Calu3 (cell line): ENCODE results near the gene RASGRF1. TPM values are rescaled to one million over a fixed set of nuclear protein-coding genes. Genes with fewer than 3 reads are reported as not detected.

Source experiments
- BruUV-seq: library from RNA; stranded (reverse); fragments of 400-500 nt; replicated peaks from 2 replicates; lab custom pipeline; 2021; lab: Mats Ljungman, UMichigan
- CTCF ChIA-PET: fragments of 300-600 bp; sonication (Branson Sonifier 250); formaldehyde crosslinking; loops from one replicate; lab custom pipeline; 2022; ENCODE audit warnings: antibody characterized with exemption; lab: Charles Lee
- DNase-seq: peaks from one replicate; pipeline ENCODE4 v3.0.0; 2022
- H3K27ac Mint-ChIP-seq: one replicate; pipeline ENCODE4 v1.8.0; 2022; ENCODE audit warnings: mixed read lengths; ENCODE audit not compliant: unreplicated experiment
- H3K27me3 Mint-ChIP-seq: one replicate; pipeline ENCODE4 v1.8.0; 2022; ENCODE audit warnings: mixed read lengths; ENCODE audit not compliant: unreplicated experiment
- H3K36me3 Mint-ChIP-seq: one replicate; pipeline ENCODE4 v1.8.0; 2022; ENCODE audit warnings: mild to moderate bottlenecking, moderate library complexity, mixed read lengths; ENCODE audit not compliant: insufficient read depth, unreplicated experiment
- H3K4me1 Mint-ChIP-seq: one replicate; pipeline ENCODE4 v1.8.0; 2022; ENCODE audit warnings: mild to moderate bottlenecking, low read depth, mixed read lengths; ENCODE audit not compliant: unreplicated experiment
- H3K4me3 Mint-ChIP-seq: one replicate; pipeline ENCODE4 v1.8.0; 2022; ENCODE audit warnings: mild to moderate bottlenecking, low read depth, moderate library complexity, mixed read lengths; ENCODE audit not compliant: unreplicated experiment
- H3K9me3 Mint-ChIP-seq: one replicate; pipeline ENCODE4 v1.8.0; 2022; ENCODE audit warnings: low read depth, mixed read lengths; ENCODE audit not compliant: unreplicated experiment
- intact Hi-C: fragments of 100-400 bp; cut with micrococcal nuclease; formaldehyde crosslinking; loops from one replicate; pipeline ENCODE4 v1.10.0; 2022; ENCODE audit not compliant: unreplicated experiment
- total RNA-seq: library from RNA; stranded (reverse); gene quantifications from 2 replicates; pipeline ENCODE4 v1.2.3, GENCODE V29; 2022
- TF ChIP-seq, protein P1 (sequence below): fragments of 200-600 bp; IDR thresholded peaks from one replicate; pipeline ENCODE4 v1.8.0; 2022; ENCODE audit warnings: antibody characterized with exemption; ENCODE audit not compliant: unreplicated experiment

RASGRF1 gene
- total RNA-seq, 1 experiment from 2014 or later: 2.2 TPM

DNA sequence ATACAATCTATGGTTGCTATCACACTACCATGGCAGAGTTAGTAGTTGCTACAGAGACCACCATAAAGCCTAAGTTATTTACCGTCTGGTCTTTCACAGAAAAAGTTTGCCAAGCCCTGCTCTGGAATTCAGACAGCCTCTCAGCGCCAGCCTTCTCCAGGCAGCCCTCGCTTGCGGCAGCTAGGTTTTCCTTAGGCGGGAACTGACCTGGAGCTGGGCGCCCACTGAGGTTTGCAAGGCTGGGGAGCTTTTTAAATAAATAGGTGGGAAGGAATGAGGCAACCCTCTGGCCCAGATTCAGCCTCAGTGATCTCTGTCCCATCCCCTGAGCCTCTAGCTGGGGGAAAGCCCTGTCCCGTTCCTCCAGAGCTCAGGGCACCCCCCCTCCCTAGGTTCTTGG lies 146.9 kb downstream of the RASGRF1 start:
- H3K4me1 Mint-ChIP-seq: peaks cover 13% of the 10 kb centered on the region
- TF ChIP-seq, protein P1, sequence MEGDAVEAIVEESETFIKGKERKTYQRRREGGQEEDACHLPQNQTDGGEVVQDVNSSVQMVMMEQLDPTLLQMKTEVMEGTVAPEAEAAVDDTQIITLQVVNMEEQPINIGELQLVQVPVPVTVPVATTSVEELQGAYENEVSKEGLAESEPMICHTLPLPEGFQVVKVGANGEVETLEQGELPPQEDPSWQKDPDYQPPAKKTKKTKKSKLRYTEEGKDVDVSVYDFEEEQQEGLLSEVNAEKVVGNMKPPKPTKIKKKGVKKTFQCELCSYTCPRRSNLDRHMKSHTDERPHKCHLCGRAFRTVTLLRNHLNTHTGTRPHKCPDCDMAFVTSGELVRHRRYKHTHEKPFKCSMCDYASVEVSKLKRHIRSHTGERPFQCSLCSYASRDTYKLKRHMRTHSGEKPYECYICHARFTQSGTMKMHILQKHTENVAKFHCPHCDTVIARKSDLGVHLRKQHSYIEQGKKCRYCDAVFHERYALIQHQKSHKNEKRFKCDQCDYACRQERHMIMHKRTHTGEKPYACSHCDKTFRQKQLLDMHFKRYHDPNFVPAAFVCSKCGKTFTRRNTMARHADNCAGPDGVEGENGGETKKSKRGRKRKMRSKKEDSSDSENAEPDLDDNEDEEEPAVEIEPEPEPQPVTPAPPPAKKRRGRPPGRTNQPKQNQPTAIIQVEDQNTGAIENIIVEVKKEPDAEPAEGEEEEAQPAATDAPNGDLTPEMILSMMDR: no peak
- peaks cover 23% of the 10 kb centered on the region for H3K36me3 Mint-ChIP-seq
- H3K27ac Mint-ChIP-seq: peak overlapping the region; percentile 82
- no peaks in the 10 kb centered on the region for H3K27me3 Mint-ChIP-seq
- CTCF ChIA-PET: interaction anchor here (1.6 kb wide), 1 partner anchor 241 kb away, joined by 9 read pairs; no protein-coding TSS in a partner anchor
- BruUV-seq: no TSS peak
- intact Hi-C loops: no loop called here
- peak overlapping the region; percentile 100 for H3K4me3 Mint-ChIP-seq
- no peaks in the 10 kb centered on the region for H3K9me3 Mint-ChIP-seq
- peak; percentile 40 for DNase-seq

- intact Hi-C loops: no loop called here
- H3K36me3 Mint-ChIP-seq: peaks cover 32% of the 10 kb centered on the region
- CTCF ChIA-PET: no interaction called here
- H3K4me3 Mint-ChIP-seq: peak overlapping the region; percentile 100
- H3K4me1 Mint-ChIP-seq: peaks cover 13% of the 10 kb centered on the region
- no peaks in the 10 kb centered on the region for H3K9me3 Mint-ChIP-seq
- H3K27ac Mint-ChIP-seq: no peak overlapping the region
- no TSS peak for BruUV-seq
- H3K27me3 Mint-ChIP-seq: no peaks in the 10 kb centered on the region
- DNase-seq: no peak
- TF ChIP-seq, protein P1: no peak
Observed at GRCh38 chr15:78942741-78943140, 147.8 kb downstream of the RASGRF1 start.

GRCh38 chr15:78938658-78939488 lies 151.7 kb downstream of the RASGRF1 start:
- intact Hi-C loops: no loop called here
- Mint-ChIP-seq H3K36me3 (peaks cover 36% of the 10 kb centered on the region), H3K9me3 (no peaks in the 10 kb centered on the region), H3K27ac (no peak overlapping the region), H3K4me3 (no peak overlapping the region), H3K27me3 (no peaks in the 10 kb centered on the region), H3K4me1 (peaks cover 13% of the 10 kb centered on the region)
- BruUV-seq: no TSS peak
- DNase-seq: no peak
- CTCF ChIA-PET: no interaction called here
- TF ChIP-seq, protein P1: no peak

GRCh38 chr15:78937132-78937739 lies 153.3 kb downstream of the RASGRF1 start:
- CTCF ChIA-PET: no interaction called here

More at GRCh38 chr15:78937132-78937739, 153.3 kb downstream of the RASGRF1 start:
- intact Hi-C loops: no loop called here
- Mint-ChIP-seq H3K9me3 (no peaks in the 10 kb centered on the region), H3K27me3 (no peaks in the 10 kb centered on the region), H3K4me1 (no peaks in the 10 kb centered on the region), H3K36me3 (peaks cover 44% of the 10 kb centered on the region), H3K4me3 (no peak overlapping the region), H3K27ac (no peak overlapping the region)
- TF ChIP-seq, protein P1: no peak
- DNase-seq: no peak
- no TSS peak for BruUV-seq
